ENCODE measurements around the gene BDH2. TPM values are rescaled to one million over a fixed set of nuclear protein-coding genes. Genes with fewer than 3 reads are reported as not detected.

BDH2 gene
- total RNA-seq, 2 experiments from 2014 or later = 22.5 to 23.6 TPM

DNA sequence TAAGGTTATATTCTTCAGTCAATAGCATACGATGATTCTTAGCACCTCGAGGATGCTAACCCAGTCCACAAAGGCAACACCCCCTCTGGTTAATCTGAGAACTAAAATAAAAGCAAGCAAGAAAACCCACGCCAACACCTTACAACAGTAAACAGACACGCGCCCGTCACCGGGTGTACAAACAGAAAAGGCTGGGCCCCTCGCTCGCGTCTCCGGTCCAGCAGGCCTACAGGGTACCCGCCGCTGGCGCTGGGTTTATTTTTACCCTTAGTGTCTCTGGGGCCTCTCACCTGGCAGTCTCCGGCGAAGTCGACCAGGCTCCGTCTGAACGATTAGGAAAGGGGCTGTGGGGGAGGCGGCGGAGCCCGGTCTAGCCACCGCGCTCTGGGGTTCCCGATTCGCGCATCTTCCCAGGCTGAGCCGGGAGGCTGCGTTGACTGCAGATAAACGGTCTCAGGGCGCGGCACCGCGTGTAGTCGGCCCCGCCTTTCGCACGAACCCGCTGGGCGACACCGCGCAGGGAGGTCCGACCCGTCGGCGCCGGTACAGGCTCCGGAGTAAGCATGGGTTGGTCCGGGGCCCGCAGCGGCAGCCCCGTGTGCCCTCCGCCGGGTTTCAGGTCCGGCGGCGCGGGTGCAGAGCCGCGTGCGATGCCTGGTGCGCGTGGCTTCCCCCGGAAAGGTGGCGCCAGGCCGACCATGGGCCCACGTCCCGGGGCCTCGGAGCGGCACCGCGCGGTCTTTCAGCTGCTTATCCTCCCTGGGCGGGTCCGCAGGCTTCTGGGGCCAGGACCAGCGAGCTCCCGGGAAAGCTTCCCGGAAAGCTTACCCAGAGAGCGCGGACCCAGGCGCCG is 23.5 kb downstream of the BDH2 start:
- Mint-ChIP-seq H3K9me3 (no peaks in the 10 kb centered on the region), H3K27me3 (no peaks in the 10 kb centered on the region), H3K4me1 (peaks cover 47% of the 10 kb centered on the region), H3K36me3 (ENCODE audit: low read depth) (peaks cover 22% of the 10 kb centered on the region), H3K4me3 (peak overlapping the region; percentile 86), H3K27ac (peak overlapping the region; percentile 92)
- ChIA-PET CTCF (interaction anchor here (0.6 to 9.5 kb wide), 7 partner anchors 8 to 249 kb away, joined by 3 to 98 read pairs (median 5); partner anchors contain the start of genes BDH2 and UBE2D3), POLR2A (interaction anchor here (0.6 to 4.6 kb wide), 18 partner anchors 10 to 731 kb away, joined by 3 to 35 read pairs (median 3); partner anchors contain the start of genes BDH2, CISD2, MANBA and SLC39A8)
- peak; percentile 66 for DNase-seq

DNA sequence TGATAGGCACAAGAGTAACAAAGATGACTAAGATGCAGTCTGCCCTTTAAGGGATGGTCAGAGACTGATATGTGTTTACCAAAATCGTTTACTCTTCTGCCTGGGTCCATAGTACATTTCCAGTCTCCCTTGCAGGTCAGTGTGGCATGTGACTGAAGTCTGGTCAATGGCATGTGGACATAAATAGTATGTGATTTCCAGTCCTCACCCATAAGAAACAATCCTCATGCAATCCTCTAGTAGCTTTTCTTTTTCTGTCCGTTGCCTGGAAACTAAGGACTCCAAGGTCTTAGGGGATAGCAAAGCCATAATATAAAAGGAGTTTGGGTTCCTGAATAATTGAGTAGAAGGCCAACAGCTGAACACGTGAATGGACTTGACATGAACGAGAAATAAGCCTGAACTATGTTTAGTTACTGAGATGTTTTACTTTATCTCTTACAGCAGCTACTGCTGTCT is 24.2 kb downstream of the BDH2 start:
- Mint-ChIP-seq H3K36me3 (ENCODE audit: low read depth) (peaks cover 25% of the 10 kb centered on the region), H3K9me3 (no peaks in the 10 kb centered on the region), H3K27ac (peak overlapping the region; percentile 92), H3K27me3 (no peaks in the 10 kb centered on the region), H3K4me3 (peak overlapping the region; percentile 86), H3K4me1 (peaks cover 47% of the 10 kb centered on the region)
- ChIA-PET POLR2A (interaction anchor here (0.7 to 4.6 kb wide), 11 partner anchors 9 to 315 kb away, joined by 3 to 35 read pairs (median 3); partner anchors contain the start of genes MANBA and UBE2D3), CTCF (interaction anchor here (0.6 to 9.5 kb wide), 6 partner anchors 9 to 30 kb away, joined by 3 to 98 read pairs (median 6); partner anchors contain the start of gene BDH2)
- DNase-seq = no peak

DNA sequence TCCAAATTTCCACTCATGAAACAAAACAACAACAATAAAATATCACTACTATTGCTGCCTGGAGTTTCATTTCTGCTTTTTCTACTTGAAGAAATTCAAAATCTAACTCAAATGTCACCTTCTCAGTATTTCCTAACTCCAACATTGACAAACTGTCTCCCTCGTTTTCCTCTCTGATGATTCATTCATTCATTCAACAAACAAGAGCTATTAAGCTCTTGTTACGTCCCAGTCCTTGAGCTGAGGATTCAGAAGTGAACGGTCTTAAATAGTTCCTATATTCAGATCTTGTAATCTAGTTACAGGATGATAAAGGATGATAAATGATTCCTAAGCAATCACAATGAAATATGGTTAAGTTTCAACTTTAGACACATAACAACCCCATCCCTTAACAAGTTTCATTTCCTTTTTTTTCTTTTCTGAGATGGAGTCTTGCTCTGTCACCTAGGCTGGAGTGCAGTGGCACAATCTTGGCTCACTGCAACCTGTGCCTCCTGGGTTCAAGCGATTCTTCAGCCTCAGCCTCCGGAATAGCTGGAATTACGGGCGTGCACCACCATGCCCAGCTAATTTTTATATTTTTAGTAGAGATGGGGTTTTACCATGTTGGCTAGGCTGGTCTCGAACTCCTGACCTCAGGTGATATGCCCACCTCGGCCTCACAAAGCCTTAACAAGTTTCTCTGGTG is 24.7 kb downstream of the BDH2 start:
- CTCF ChIA-PET = interaction anchor here (0.6 to 9.5 kb wide), 6 partner anchors 9 to 729 kb away, joined by 3 to 98 read pairs (median 4); partner anchors contain the start of gene BDH2
- Mint-ChIP-seq H3K4me3 (peak overlapping the region; percentile 86), H3K36me3 (ENCODE audit: low read depth) (peaks cover 24% of the 10 kb centered on the region), H3K27ac (peak overlapping the region; percentile 92), H3K9me3 (no peaks in the 10 kb centered on the region), H3K4me1 (peaks cover 47% of the 10 kb centered on the region), H3K27me3 (no peaks in the 10 kb centered on the region)
- no peak for DNase-seq
- POLR2A ChIA-PET = interaction anchor here (0.7 to 4.6 kb wide), 11 partner anchors 9 to 314 kb away, joined by 3 to 35 read pairs (median 3); partner anchors contain the start of genes MANBA and UBE2D3

DNA sequence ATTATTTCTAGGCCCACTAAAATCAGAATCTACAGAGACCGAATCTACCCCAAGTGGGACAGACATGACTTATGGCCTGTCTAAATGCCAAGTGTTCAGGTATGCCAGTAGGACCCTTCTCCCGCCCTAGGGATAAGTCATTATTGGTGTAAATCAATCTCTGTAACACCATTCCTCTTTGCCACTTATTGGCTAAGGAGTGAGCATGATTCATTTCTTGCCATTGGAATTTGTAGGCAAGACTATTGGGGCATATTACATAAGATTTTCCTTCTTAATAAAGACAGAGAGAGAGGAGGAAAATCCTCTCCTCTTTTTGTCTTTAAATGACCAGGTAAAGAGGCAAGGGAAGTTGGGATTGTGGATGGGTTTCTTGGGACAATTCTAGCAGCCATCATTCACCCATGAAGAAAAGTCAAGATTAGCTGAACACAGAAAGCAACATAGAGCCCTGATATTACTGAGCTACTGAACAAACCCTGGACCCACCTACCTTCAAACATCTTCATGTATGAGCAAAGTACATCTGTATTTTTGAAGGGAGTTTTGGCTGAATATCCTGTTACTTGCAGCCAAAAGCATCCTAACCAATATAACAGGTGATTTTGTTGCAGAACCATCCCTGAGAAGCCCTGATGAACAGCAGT is 25.7 kb downstream of the BDH2 start:
- Mint-ChIP-seq H3K4me3 (no peak overlapping the region), H3K27me3 (no peaks in the 10 kb centered on the region), H3K27ac (no peak overlapping the region), H3K4me1 (peaks cover 43% of the 10 kb centered on the region), H3K9me3 (no peaks in the 10 kb centered on the region), H3K36me3 (ENCODE audit: low read depth) (peaks cover 20% of the 10 kb centered on the region)
- ChIA-PET CTCF (interaction anchor here (0.8 to 9.5 kb wide), 3 partner anchors 17 to 27 kb away, joined by 3 to 98 read pairs (median 16); partner anchors contain the start of gene BDH2), POLR2A (interaction anchor here (4.5 to 4.6 kb wide), 2 partner anchors 17 to 246 kb away, joined by 31 to 35 read pairs; partner anchors contain the start of gene UBE2D3)
- no peak for DNase-seq

DNA sequence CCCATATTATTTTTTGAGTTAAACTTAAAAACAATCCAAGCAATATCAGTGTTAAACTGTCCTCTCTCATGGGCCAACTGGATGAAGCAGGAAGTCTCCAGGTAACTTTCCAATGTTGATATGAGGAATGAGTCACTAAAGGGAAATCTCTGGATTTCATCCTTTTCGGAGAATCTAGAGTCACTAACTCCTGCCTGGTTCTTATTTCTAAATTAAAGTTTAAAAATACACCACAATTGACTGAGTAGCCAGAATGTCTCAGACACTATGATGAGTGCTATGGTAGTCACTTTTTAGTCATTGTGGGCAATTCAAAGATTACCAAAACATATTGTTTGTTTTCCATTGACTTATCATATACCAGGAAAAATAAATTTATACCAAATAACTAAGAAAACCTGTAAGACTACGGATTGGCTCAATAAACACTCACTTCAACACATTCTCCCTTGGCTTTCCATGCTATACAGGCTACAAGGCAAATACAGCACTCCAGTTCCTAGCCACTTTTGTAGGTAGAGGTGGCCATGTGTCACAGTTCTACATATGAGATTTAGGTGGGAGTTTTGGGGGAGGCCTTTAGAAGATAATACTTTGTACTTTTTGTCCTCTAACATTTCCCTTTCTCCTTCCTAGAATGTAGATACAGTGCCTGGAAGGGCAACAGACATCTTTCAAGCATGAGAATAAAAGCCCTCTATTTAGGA is 31.6 kb downstream of the BDH2 start:
- Mint-ChIP-seq H3K4me1 (peaks cover 12% of the 10 kb centered on the region), H3K36me3 (ENCODE audit: low read depth) (peaks cover 50% of the 10 kb centered on the region), H3K4me3 (no peak overlapping the region), H3K9me3 (no peaks in the 10 kb centered on the region), H3K27me3 (no peaks in the 10 kb centered on the region), H3K27ac (no peak overlapping the region)
- ChIA-PET POLR2A (no interaction called here), CTCF (no interaction called here)
- no peak for DNase-seq

DNA sequence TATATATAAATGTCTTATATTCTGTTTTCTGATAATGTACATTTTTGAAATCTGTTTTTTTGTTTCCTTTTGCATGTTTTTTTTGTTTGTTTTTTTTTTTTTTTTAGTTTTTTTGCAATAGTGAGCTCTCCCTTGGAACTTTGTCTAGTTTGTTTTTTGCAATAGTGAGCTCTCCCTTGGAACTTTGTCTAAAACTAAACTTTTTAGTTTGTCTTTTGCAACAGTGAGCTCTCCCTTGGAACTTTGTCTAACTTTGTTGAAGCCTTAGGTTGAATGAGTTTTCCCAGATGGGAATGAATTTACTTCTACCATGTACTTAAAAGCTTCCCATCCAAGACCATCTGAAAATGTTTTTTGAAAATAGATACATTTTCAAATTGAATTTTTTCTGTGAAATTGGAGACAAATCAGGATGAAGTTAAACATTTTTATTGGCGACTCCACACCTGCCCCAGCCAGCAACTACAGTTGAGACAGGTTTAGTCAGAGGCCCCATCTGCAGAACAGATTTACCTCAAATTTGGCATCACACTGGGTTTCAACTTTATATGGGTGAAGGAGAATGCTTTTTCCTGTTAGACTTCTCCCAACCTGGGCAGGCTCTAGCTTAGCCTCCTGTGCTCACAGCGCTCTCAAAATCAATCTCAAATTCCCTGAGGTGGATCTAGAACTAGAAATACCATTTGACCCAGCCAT is 39.0 kb downstream of the BDH2 start:
- peaks cover 2% of the 10 kb centered on the region for H3K9me3 Mint-ChIP-seq
- no peaks in the 10 kb centered on the region for H3K27me3 Mint-ChIP-seq
- no peak overlapping the region for H3K27ac Mint-ChIP-seq
- H3K4me1 Mint-ChIP-seq = peaks cover 2% of the 10 kb centered on the region
- H3K36me3 Mint-ChIP-seq (ENCODE audit: low read depth) = peaks cover 49% of the 10 kb centered on the region
- no peak for DNase-seq
- ChIA-PET CTCF (interaction anchor here (0.8 kb wide), 1 partner anchor 15 kb away, joined by 5 read pairs; no protein-coding TSS in a partner anchor), POLR2A (interaction anchor here (0.7 kb wide), 1 partner anchor 26 kb away, joined by 4 read pairs; no protein-coding TSS in a partner anchor)
- no peak overlapping the region for H3K4me3 Mint-ChIP-seq

DNA sequence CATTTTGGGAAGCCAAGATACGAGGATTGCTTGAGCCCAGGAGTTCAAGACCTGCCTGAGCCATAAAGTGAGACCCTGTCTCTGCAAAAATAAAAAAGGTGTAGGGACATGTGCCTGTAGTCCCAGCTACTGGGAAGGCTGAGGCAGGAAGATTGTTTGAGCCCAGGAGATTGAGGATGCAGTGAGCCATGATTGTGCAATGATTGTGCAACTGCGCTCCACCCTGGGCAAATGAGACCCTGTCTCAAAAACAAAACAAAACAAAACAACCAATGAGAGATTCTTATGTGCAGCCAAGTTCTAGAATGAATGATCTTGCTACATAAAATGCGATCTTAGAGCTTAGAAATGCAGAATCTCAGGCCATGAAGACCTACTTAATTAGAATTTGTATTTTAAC is 45.6 kb downstream of the BDH2 start:
- no peaks in the 10 kb centered on the region for H3K27me3 Mint-ChIP-seq
- H3K27ac Mint-ChIP-seq = no peak overlapping the region
- peaks cover 2% of the 10 kb centered on the region for H3K9me3 Mint-ChIP-seq
- peaks cover 19% of the 10 kb centered on the region for H3K36me3 Mint-ChIP-seq (ENCODE audit: low read depth)
- DNase-seq = no peak
- POLR2A ChIA-PET = no interaction called here
- CTCF ChIA-PET = no interaction called here
- H3K4me1 Mint-ChIP-seq = peaks cover 12% of the 10 kb centered on the region
- H3K4me3 Mint-ChIP-seq = no peak overlapping the region

DNA sequence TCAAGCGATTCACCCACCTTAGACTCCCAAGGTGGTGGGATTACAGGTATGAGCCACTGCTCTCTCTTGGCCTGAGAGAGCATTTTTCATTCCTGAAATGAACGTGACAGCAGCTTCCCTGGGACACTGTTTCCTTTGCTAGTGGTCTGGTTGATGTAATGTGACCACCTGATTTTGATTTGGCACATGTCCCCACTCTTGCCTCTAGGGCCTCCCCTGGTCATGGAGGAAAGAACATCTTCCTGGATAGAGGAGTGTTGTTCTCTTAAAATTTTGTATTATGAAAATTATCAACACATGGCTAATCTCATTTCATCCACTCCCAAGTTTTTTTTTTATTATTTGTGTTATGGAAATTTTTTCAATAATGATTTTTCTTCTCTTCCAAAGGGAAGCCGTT is 46.9 kb downstream of the BDH2 start:
- ChIA-PET POLR2A (interaction anchor here (0.9 kb wide), 1 partner anchor 23 kb away, joined by 3 read pairs; no protein-coding TSS in a partner anchor), CTCF (interaction anchor here (0.7 to 1.8 kb wide), 2 partner anchors 39 to 615 kb away, joined by 3 to 8 read pairs; no protein-coding TSS in a partner anchor)
- Mint-ChIP-seq H3K4me3 (no peak overlapping the region), H3K4me1 (peaks cover 12% of the 10 kb centered on the region), H3K27ac (no peak overlapping the region), H3K27me3 (no peaks in the 10 kb centered on the region), H3K36me3 (ENCODE audit: low read depth) (peaks cover 28% of the 10 kb centered on the region), H3K9me3 (peaks cover 2% of the 10 kb centered on the region)
- no peak for DNase-seq

DNA sequence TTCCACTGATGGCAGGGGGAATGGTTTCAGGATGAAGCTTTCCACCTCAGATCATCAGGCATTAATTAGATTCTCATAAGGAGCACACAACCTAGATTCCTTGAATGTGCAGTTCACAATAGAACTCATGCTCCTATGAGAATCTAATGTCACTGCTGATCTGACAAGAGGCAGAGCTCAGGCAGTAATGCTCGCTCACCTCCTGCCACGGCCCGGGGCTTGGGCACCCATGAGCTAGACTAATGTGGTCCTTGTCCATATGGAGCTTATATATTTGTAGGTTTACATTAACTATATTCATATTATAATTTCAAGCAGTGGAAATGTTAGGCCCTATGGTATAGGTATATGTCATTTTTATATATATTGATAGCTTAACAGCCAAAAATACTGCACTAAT is 47.5 kb downstream of the BDH2 start:
- H3K4me1 Mint-ChIP-seq = peaks cover 12% of the 10 kb centered on the region
- peaks cover 2% of the 10 kb centered on the region for H3K9me3 Mint-ChIP-seq
- ChIA-PET CTCF (interaction anchor here (0.7 to 1.8 kb wide), 3 partner anchors 39 to 615 kb away, joined by 3 to 8 read pairs (median 4); partner anchors contain the start of gene BDH2), POLR2A (interaction anchor here (0.9 kb wide), 1 partner anchor 23 kb away, joined by 3 read pairs; no protein-coding TSS in a partner anchor)
- no peaks in the 10 kb centered on the region for H3K27me3 Mint-ChIP-seq
- no peak overlapping the region for H3K4me3 Mint-ChIP-seq
- DNase-seq = no peak
- H3K36me3 Mint-ChIP-seq (ENCODE audit: low read depth) = peaks cover 32% of the 10 kb centered on the region
- H3K27ac Mint-ChIP-seq = no peak overlapping the region

DNA sequence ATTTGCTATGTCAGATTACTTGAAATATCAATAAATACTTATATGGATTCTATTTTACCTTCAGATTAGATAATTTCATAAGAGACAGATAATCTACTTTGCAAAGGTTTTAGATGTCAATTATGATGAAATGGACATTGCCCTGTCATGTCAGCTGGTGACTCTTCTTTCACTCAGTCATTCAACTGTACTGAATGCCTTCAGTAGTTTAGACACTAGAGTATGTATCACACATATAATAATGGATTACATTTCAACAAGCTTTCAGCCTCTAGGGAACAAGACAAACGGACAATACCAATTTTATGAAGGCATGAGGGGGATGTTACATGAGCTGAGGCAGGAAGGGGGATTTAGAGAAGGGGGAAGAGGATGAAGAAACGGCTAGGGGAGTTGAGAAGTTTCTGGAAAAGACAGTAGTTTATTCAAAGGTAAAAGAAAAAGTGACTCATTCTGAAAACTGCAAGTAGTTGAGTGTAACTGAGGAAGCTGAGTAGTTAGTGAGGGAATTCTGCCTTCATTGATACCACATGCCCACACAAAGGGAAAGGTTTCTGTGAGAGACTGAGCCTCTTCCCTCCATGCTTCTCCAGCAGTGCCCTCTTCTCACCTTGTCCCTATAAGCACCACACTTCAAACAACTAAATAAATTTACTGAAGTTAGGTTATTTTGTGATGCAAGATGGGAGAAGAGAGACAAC is 48.7 kb downstream of the BDH2 start:
- ChIA-PET POLR2A (interaction anchor here (0.8 kb wide), 1 partner anchor 25 kb away, joined by 3 read pairs; no protein-coding TSS in a partner anchor), CTCF (interaction anchor here (1.4 to 1.8 kb wide), 3 partner anchors 40 to 49 kb away, joined by 4 to 8 read pairs (median 4); partner anchors contain the start of gene BDH2)
- no peak overlapping the region for H3K4me3 Mint-ChIP-seq
- no peak for DNase-seq
- no peaks in the 10 kb centered on the region for H3K27me3 Mint-ChIP-seq
- peaks cover 34% of the 10 kb centered on the region for H3K36me3 Mint-ChIP-seq (ENCODE audit: low read depth)
- H3K9me3 Mint-ChIP-seq = no peaks in the 10 kb centered on the region
- peaks cover 14% of the 10 kb centered on the region for H3K4me1 Mint-ChIP-seq
- H3K27ac Mint-ChIP-seq = peak overlapping the region; percentile 27
